Endothelial cell of umbilical vein (primary cell): Measurements from ENCODE around the gene S100A4. TPM values are rescaled to one million over a fixed set of nuclear protein-coding genes. Genes with fewer than 3 reads are reported as not detected.
"Not testable (repeated sequence)": the region's sequence is repeated elsewhere in the genome, so short reads cannot be mapped to it uniquely, and the experiment has no call there.

ENCODE experiments used
- BruUV-seq: library from RNA; stranded (reverse); fragments of 400-500 nt; replicated peaks from 2 replicates; lab custom pipeline; 2021; lab: Mats Ljungman, UMichigan
- CTCF ChIA-PET: fragments of 300-600, 350-600 bp; sonication (Branson Sonifier 250); formaldehyde crosslinking; loops from one replicate; lab custom pipeline; 2021; ENCODE audit warnings: antibody characterized with exemption, inconsistent platforms; lab: Charles Lee
- POLR2A ChIA-PET: fragments of 300-600, 350-600 bp; sonication (Branson Sonifier 250); formaldehyde crosslinking; loops from one replicate; lab custom pipeline; 2021; ENCODE audit warnings: antibody characterized with exemption, inconsistent platforms; lab: Charles Lee
- DNase-seq: peaks from one replicate; pipeline ENCODE4 v3.0.0-alpha.2; 2011; ENCODE audit warnings: low read depth, low spot score
- FAIRE-seq: peaks from 2 replicates; lab custom pipeline; 2011; peaks lifted over from hg19 to GRCh38; lab: Jason Lieb, UNC
- H2AFZ ChIP-seq: 2 replicates; pipeline ENCODE4 v1.6.0; 2012; ENCODE audit warnings: low read depth, low read length, control low read depth, inconsistent platforms
- H3K27ac ChIP-seq: 2 replicates; pipeline ENCODE4 v1.5.1; 2011; ENCODE audit warnings: low read depth, mild to moderate bottlenecking, control low read depth, low read length, moderate library complexity; ENCODE audit not compliant: insufficient read depth
- H3K27me3 ChIP-seq, 2 experiments: 2 replicates each; pipeline versions ENCODE4 v1.6.0 to v1.6.1; 2011; ENCODE audit warnings: low read length in 2 of 2, mixed read lengths in 1 of 2; ENCODE audit not compliant: control insufficient read depth in 2 of 2, insufficient read depth in 2 of 2
- H3K36me3 ChIP-seq, 2 experiments: 2 replicates in 1 of 2; 3 replicates in 1 of 2; pipeline ENCODE4 v1.5.1; 2011; ENCODE audit warnings: low read length in 2 of 2, mild to moderate bottlenecking in 1 of 2, moderate library complexity in 1 of 2; ENCODE audit not compliant: control insufficient read depth in 2 of 2, insufficient read depth in 2 of 2; ENCODE audit errors: extremely low read depth in 1 of 2
- H3K4me1 ChIP-seq: 3 replicates; pipeline ENCODE4 v1.5.1; 2011; ENCODE audit warnings: mild to moderate bottlenecking, low read length; ENCODE audit not compliant: control insufficient read depth, insufficient read depth; ENCODE audit errors: extremely low read depth
- H3K4me2 ChIP-seq: 2 replicates; pipeline ENCODE4 v1.6.1; 2011; ENCODE audit warnings: low read length, control low read depth, mixed read lengths; ENCODE audit not compliant: insufficient read depth
- H3K4me3 ChIP-seq, 3 experiments: fragments of 200-600 bp in 1 of 3; sonication (generic), shearing (Covaris generic) in 1 of 3; replicated peaks in 1 of 3; 2 replicates each; pipeline ENCODE4 v1.5.1; 2011 to 2016; ENCODE audit warnings: control low read depth in 3 of 3, low read length in 3 of 3, mild to moderate bottlenecking in 2 of 3, inconsistent platforms in 1 of 3, low read depth in 1 of 3, moderate library complexity in 1 of 3; ENCODE audit not compliant: insufficient read depth in 1 of 3
- H3K79me2 ChIP-seq: 2 replicates; pipeline ENCODE4 v1.6.0; 2012; ENCODE audit warnings: low read length, inconsistent platforms; ENCODE audit not compliant: control insufficient read depth, insufficient read depth
- H3K9ac ChIP-seq: replicated peaks from 2 replicates; pipeline ENCODE3; 2011; ENCODE audit warnings: low read length, control low read depth; ENCODE audit not compliant: insufficient read depth; ENCODE audit errors: extremely low read depth
- H3K9me1 ChIP-seq: replicated peaks from 3 replicates; pipeline ENCODE4 v1.6.0; 2011; ENCODE audit warnings: mild to moderate bottlenecking, low read length; ENCODE audit not compliant: control insufficient read depth, insufficient read depth; ENCODE audit errors: extremely low read depth
- H3K9me3 ChIP-seq: replicated peaks from 2 replicates; pipeline ENCODE4 v1.5.1; 2012; ENCODE audit warnings: low read length, inconsistent platforms; ENCODE audit not compliant: control insufficient read depth, insufficient read depth
- H4K20me1 ChIP-seq: replicated peaks from 2 replicates; pipeline ENCODE3; 2011; ENCODE audit warnings: mild to moderate bottlenecking, low read length; ENCODE audit not compliant: control insufficient read depth, insufficient read depth; ENCODE audit errors: extremely low read depth
- EZH2 ChIP-seq: IDR thresholded peaks from 2 replicates; pipeline ENCODE4 v1.6.1; 2012; ENCODE audit warnings: borderline replicate concordance, low read depth, mild to moderate bottlenecking, moderate library complexity, low read length, inconsistent platforms; ENCODE audit not compliant: severe bottlenecking
- FOS ChIP-seq: IDR thresholded peaks from 2 replicates; pipeline ENCODE4 v1.6.1; 2011; ENCODE audit warnings: mild to moderate bottlenecking, low read length, moderate library complexity, borderline replicate concordance; ENCODE audit not compliant: insufficient read depth
- GATA2 ChIP-seq: IDR thresholded peaks from 2 replicates; pipeline ENCODE4 v1.7.0; 2011; ENCODE audit warnings: low read depth, mild to moderate bottlenecking, moderate library complexity, mixed read lengths, low read length; ENCODE audit not compliant: insufficient read length, insufficient read depth
- JUN ChIP-seq: IDR thresholded peaks from 2 replicates; pipeline ENCODE4 v1.6.1; 2011; ENCODE audit warnings: borderline replicate concordance, low read depth; ENCODE audit not compliant: insufficient read length, insufficient read depth
- MYC ChIP-seq: IDR thresholded peaks from one replicate; pipeline ENCODE4 v1.6.1; 2011; ENCODE audit warnings: mild to moderate bottlenecking, low read depth, low read length
- POLR2A ChIP-seq: IDR thresholded peaks from 2 replicates; pipeline ENCODE4 v1.6.1; 2012; ENCODE audit warnings: low read depth, mild to moderate bottlenecking, control low read depth, low read length
- POLR2AphosphoS5 ChIP-seq: IDR thresholded peaks from 2 replicates; pipeline ENCODE4 v1.6.1; 2012; ENCODE audit warnings: low read depth, mild to moderate bottlenecking, control low read depth, low read length, moderate library complexity; ENCODE audit not compliant: insufficient read depth
- dilution Hi-C: fragments of 300-500 bp; cut with MboI; formaldehyde crosslinking; loops from one replicate; pipeline ENCODE4 v1.15.0; 2019; ENCODE audit warnings: low sequenced_read_pairs; ENCODE audit not compliant: extremely low pct_ligation_motif_present
- intact Hi-C: fragments of 100-400 bp; cut with micrococcal nuclease; formaldehyde crosslinking; loops from one replicate; pipeline ENCODE4 v1.10.0; 2022
- polyA plus RNA-seq, 4 experiments: library from polyadenylated mRNA; depleted of rRNA in 3 of 4; stranded (reverse) in 3 of 4; unstranded in 1 of 4; fragments of >200 nt; gene quantifications; 2 replicates each; pipeline versions ENCODE4 v1.2.1 to v1.2.3, GENCODE V29; 2011 to 2012; ENCODE audit warnings: missing spikeins in 1 of 4
- total RNA-seq: library from RNA; stranded (reverse); gene quantifications from 2 replicates; pipeline ENCODE4 v1.2.3, GENCODE V29; 2021
- TF ChIP-seq, protein P1 (sequence below), 2 donors: IDR thresholded peaks; 1 replicate in 1 of 2; 2 replicates in 1 of 2; pipeline ENCODE4 v1.5.1; 2011; ENCODE audit warnings: low read length in 2 of 2, mild to moderate bottlenecking in 2 of 2, moderate library complexity in 2 of 2, control low read depth in 1 of 2, inconsistent platforms in 1 of 2, low read depth in 1 of 2; ENCODE audit not compliant: insufficient read depth in 1 of 2; ENCODE audit errors: extremely low read depth in 1 of 2
- TF ChIP-seq, protein P2 (sequence below): IDR thresholded peaks from 2 replicates; pipeline ENCODE4 v1.6.1; 2011; ENCODE audit not compliant: insufficient read depth, insufficient read length

The S100A4 gene
- total and polyA plus RNA-seq, 2 donors (not counting 3 experiments of a cell fraction or from before 2014, with no cell fraction given): 1.1 TPM; not detected in 1

DNA sequence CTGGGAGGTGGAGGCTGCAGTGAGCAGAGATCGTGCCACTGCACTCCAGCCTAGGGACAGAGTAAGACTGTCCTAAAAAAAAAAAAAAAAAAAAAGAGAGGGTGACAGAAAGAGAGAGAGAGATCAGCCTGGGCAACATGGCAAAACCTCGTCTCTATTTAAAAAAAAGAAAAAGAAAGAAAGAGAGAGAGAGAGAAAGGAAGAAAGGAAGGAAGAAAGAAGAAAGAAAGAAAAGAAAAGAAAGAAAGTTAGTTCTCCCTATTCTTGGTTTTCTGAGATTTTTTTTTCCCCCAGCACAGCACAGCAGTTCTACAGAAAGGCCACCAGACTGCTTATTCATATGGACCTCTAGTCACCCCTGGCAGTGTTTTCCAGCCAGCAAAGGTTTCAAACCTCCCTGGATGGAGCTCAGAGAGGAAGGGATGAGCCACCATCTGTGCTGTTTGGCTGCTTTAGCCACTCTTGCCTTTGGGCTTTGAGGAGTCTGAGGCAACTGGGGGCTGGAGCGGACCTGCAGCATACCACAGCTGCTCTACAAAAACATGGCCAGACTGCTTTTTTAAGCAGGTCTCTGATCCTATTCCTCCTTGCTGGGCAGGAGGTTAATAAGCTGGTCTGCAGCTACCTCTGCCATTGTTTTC lies 20.4 kb downstream of the S100A4 start:
- dilution Hi-C loops: no loop called here
- peak; percentile 37 for FAIRE-seq

DNA sequence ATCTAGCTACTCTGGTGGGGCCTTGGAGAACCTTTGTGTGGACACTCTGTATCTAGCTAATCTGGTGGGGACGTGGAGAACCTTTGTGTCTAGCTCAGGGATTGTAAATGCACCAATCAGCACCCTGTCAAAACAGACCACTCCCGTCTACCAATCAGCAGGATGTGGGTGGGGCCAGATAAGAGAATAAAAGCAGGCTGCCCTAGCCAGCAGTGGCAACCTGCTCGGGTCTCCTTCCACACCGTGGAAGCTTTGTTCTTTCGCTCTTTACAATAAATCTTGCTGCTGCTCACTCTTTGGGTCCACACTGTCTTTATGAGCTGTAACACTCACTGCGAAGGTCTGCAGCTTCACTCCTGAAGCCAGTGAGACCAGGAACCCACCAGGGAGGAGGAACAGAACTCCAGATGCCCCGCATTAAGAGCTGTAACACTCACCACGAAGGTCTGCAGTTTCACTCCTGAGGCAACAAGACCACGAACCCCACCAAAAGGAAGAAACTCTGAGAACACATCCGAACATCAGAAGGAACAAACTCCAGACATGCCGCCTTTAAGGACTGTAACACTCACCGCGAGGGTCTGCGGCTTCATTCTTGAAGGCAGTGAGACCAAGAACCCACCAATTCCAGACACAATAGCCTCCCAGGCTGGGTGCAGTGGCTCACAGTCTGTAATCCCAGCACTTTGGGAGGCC lies 23.1 kb downstream of the S100A4 start:
- H3K4me1 ChIP-seq, H3K9ac ChIP-seq, H3K4me3 ChIP-seq, H3K79me2 ChIP-seq, intact Hi-C loops, dilution Hi-C loops, H2AFZ ChIP-seq, H3K9me1 ChIP-seq, H3K9me3 ChIP-seq, H3K36me3 ChIP-seq, H3K27ac ChIP-seq, H3K4me2 ChIP-seq, POLR2A ChIA-PET, H4K20me1 ChIP-seq, DNase-seq, FAIRE-seq, H3K27me3 ChIP-seq: not testable (repeated sequence)
- CTCF ChIA-PET: interaction anchor here (1.4 to 2.2 kb wide), 2 partner anchors 9 to 12 kb away, joined by 5 to 9 read pairs; no protein-coding TSS in a partner anchor
- BruUV-seq: TSS peak; percentile 39

More for the DNA sequence above, 20.4 kb downstream of the S100A4 start:
- intact Hi-C loops: no loop called here
- Histone ChIP-seq H3K79me2 (no peaks in the 10 kb centered on the region), H3K9me3 (no peaks in the 10 kb centered on the region), H3K9me1 (no peaks in the 10 kb centered on the region), H3K4me3 (no peak overlapping the region), H3K4me2 (no peak overlapping the region), H2AFZ (no peak overlapping the region), H3K9ac (no peak overlapping the region), H3K27me3 (no peaks in the 10 kb centered on the region), H3K36me3 (no peaks in the 10 kb centered on the region), H4K20me1 (no peaks in the 10 kb centered on the region), H3K27ac (no peak overlapping the region), H3K4me1 (peaks cover 3% of the 10 kb centered on the region)
- TF ChIP-seq GATA2 (no peak), EZH2 (no peak), FOS (no peak), JUN (no peak), MYC (no peak), POLR2A (no peak), POLR2AphosphoS5 (no peak)
- TF ChIP-seq, protein P1, sequence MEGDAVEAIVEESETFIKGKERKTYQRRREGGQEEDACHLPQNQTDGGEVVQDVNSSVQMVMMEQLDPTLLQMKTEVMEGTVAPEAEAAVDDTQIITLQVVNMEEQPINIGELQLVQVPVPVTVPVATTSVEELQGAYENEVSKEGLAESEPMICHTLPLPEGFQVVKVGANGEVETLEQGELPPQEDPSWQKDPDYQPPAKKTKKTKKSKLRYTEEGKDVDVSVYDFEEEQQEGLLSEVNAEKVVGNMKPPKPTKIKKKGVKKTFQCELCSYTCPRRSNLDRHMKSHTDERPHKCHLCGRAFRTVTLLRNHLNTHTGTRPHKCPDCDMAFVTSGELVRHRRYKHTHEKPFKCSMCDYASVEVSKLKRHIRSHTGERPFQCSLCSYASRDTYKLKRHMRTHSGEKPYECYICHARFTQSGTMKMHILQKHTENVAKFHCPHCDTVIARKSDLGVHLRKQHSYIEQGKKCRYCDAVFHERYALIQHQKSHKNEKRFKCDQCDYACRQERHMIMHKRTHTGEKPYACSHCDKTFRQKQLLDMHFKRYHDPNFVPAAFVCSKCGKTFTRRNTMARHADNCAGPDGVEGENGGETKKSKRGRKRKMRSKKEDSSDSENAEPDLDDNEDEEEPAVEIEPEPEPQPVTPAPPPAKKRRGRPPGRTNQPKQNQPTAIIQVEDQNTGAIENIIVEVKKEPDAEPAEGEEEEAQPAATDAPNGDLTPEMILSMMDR (IDR thresholded peaks at IDR 0.05; ENCODE audit: extremely low read depth in 1 of 2, insufficient read depth in 1 of 2, low read depth in 1 of 2, low read length in 2 of 2): no peak
- TF ChIP-seq, protein P2, sequence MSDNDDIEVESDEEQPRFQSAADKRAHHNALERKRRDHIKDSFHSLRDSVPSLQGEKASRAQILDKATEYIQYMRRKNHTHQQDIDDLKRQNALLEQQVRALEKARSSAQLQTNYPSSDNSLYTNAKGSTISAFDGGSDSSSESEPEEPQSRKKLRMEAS: no peak
- POLR2A ChIA-PET: interaction anchor here (1.1 kb wide), 1 partner anchor 102 kb away, joined by 3 read pairs; the partner anchor contains the start of gene S100A13
- CTCF ChIA-PET: interaction anchor here (1.0 to 2.2 kb wide), 7 partner anchors 8 to 102 kb away, joined by 4 to 13 read pairs (median 6); partner anchors contain the start of gene S100A13
- peak; percentile 21 for DNase-seq
- no TSS peak for BruUV-seq
